Measurements from ENCODE around the gene ZNF106. TPM values are rescaled to one million over a fixed set of nuclear protein-coding genes. Genes with fewer than 3 reads are reported as not detected.
A peak's percentile ranks its signal among the peaks of the same experiment; 100 is the strongest.

Gene ZNF106
- total RNA-seq, 2 donors from 2014 or later = 42.1 to 46.2 TPM

DNA sequence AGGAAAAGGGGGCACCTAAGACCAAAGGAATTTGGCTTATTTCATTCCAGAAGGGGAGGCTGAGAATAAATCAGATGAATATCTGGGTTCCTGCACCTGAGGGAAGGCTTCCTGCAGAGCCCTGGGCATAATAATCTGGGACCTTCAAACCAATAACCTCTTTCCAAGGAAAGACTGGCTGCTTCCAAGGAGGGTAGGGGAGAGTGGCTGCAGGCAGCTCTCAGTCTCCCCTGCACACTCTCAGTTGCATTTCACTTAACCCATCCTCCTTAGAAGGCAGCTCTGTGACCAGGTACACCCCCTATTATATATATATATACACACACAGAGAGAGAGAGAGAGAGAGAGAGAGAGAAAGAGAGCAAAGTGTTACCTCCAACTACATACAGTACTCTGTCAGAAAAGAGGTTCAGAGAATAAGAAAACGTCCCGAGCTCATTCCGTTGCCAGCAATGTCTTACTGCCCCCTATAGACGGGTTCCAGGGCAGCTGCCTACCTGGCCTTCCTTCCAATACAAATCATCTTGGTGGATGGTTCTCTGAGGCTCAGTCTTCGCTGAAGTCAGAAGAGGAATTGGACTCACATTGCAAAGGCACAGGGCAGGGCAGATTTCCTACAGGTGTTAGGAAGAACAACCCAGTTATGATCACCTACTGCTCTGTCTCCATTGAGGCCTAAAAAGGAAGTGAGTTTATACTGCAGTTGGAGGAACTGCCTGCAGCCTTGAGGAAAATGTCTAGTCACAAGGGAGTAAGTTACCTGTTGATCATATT is 105.5 kb downstream of the ZNF106 start:
- no peaks in the 10 kb centered on the region for H3K9me3 ChIP-seq (ENCODE audit: control insufficient read depth, low read length)
- no peaks in the 10 kb centered on the region for H3K36me3 ChIP-seq (ENCODE audit: control insufficient read depth, insufficient read depth, low read length)
- 11 to 15% methylated on average over 4 to 5 of the region's 5 CpGs for WGBS, 2 experiments (ENCODE audit: insufficient coverage in 1 of 2, insufficient read length in 1 of 2)
- H3K27ac ChIP-seq (ENCODE audit: low read depth, low read length) = no peak overlapping the region
- H3K4me1 ChIP-seq (ENCODE audit: control insufficient read depth, insufficient read depth, low read length) = no peaks in the 10 kb centered on the region
- Mint-ChIP-seq H3K36me3 (ENCODE audit: low read depth) (no peaks in the 10 kb centered on the region), H3K4me1 (peaks cover 12% of the 10 kb centered on the region), H3K4me3 (no peak overlapping the region), H3K27me3 (ENCODE audit: insufficient read depth) (peaks cover 3% of the 10 kb centered on the region), H3K9me3 (no peaks in the 10 kb centered on the region), H3K27ac (no peak overlapping the region)
- peak; percentile 91 for DNase-seq
- peak; percentile 92 for TF ChIP-seq CTCF (conservative IDR thresholded peaks at IDR 0.05)
- H3K4me3 ChIP-seq (ENCODE audit: low read length) = no peak overlapping the region
- no peaks in the 10 kb centered on the region for H3K27me3 ChIP-seq (ENCODE audit: control insufficient read depth, insufficient read depth, low read length, poor library complexity, severe bottlenecking)
- no peak overlapping the region for H3K9ac ChIP-seq (ENCODE audit: extremely low read depth, low read length, poor library complexity, severe bottlenecking)

GRCh38 chr15:42384597-42384996 is 106.3 kb downstream of the ZNF106 start:
- no peaks in the 10 kb centered on the region for H3K9me3 ChIP-seq (ENCODE audit: control insufficient read depth, low read length)
- H3K27ac Mint-ChIP-seq = no peak overlapping the region
- no peaks in the 10 kb centered on the region for H3K36me3 ChIP-seq (ENCODE audit: control insufficient read depth, insufficient read depth, low read length)
- DNase-seq = peak; percentile 71
- no peaks in the 10 kb centered on the region for H3K27me3 ChIP-seq (ENCODE audit: control insufficient read depth, insufficient read depth, low read length, poor library complexity, severe bottlenecking)
- H3K36me3 Mint-ChIP-seq (ENCODE audit: low read depth) = no peaks in the 10 kb centered on the region
- no peaks in the 10 kb centered on the region for H3K9me3 Mint-ChIP-seq
- H3K4me3 Mint-ChIP-seq = no peak overlapping the region
- H3K4me1 Mint-ChIP-seq = peaks cover 12% of the 10 kb centered on the region
- no peak overlapping the region for H3K9ac ChIP-seq (ENCODE audit: extremely low read depth, low read length, poor library complexity, severe bottlenecking)
- peaks cover 3% of the 10 kb centered on the region for H3K27me3 Mint-ChIP-seq (ENCODE audit: insufficient read depth)
- TF ChIP-seq CTCF (conservative IDR thresholded peaks at IDR 0.05) = no peak
- no peaks in the 10 kb centered on the region for H3K4me1 ChIP-seq (ENCODE audit: control insufficient read depth, insufficient read depth, low read length)
- no peak overlapping the region for H3K27ac ChIP-seq (ENCODE audit: low read depth, low read length)
- 43 to 51% methylated on average over 3 to 4 of the region's 4 CpGs for WGBS, 2 experiments (ENCODE audit: insufficient coverage in 1 of 2, insufficient read length in 1 of 2)
- no peak overlapping the region for H3K4me3 ChIP-seq (ENCODE audit: low read length)

GRCh38 chr15:42378011-42378410 is 112.9 kb downstream of the ZNF106 start:
- WGBS, 2 experiments (ENCODE audit: insufficient coverage in 1 of 2, insufficient read length in 1 of 2) = 83 to 88% methylated on average over 8 of the region's 8 CpGs
- Histone ChIP-seq H3K4me1 (ENCODE audit: control insufficient read depth, insufficient read depth, low read length) (no peaks in the 10 kb centered on the region), H3K9ac (ENCODE audit: extremely low read depth, low read length, poor library complexity, severe bottlenecking) (no peak overlapping the region), H3K36me3 (ENCODE audit: control insufficient read depth, insufficient read depth, low read length) (no peaks in the 10 kb centered on the region), H3K9me3 (ENCODE audit: control insufficient read depth, low read length) (peaks cover 34% of the 10 kb centered on the region), H3K27ac (ENCODE audit: low read depth, low read length) (no peak overlapping the region), H3K27me3 (ENCODE audit: control insufficient read depth, insufficient read depth, low read length, poor library complexity, severe bottlenecking) (no peaks in the 10 kb centered on the region), H3K4me3 (ENCODE audit: low read length) (no peak overlapping the region)
- no peak for DNase-seq
- H3K27me3 Mint-ChIP-seq (ENCODE audit: insufficient read depth) = peaks cover 11% of the 10 kb centered on the region
- H3K4me1 Mint-ChIP-seq = no peaks in the 10 kb centered on the region
- peaks cover 4% of the 10 kb centered on the region for H3K36me3 Mint-ChIP-seq (ENCODE audit: low read depth)
- H3K27ac Mint-ChIP-seq = no peak overlapping the region
- TF ChIP-seq CTCF (conservative IDR thresholded peaks at IDR 0.05) = no peak
- H3K9me3 Mint-ChIP-seq = peaks cover 26% of the 10 kb centered on the region
- H3K4me3 Mint-ChIP-seq = no peak overlapping the region

Measured in endodermal cell (in vitro differentiated cells).